ENCODE measurements around the gene KRTAP29-1.

DNA sequence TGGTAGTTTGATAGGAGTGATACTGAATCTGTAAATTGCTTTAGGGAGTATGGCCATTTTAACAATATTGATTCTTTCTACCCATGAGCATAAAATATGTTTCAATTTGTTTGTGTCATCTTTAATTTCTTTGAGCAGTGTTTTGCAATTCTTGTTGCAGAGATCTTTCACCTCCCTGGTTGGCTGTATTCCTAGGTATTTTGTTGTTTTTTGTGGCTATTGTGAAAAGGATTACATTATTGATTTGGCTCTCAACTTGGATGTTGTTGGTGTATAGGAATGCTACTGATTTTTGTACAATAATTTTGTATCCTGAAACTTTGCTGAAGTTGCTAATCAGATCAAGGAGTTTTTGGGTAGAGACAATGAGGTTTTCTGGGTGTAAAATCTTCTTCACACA, 44.2 kb downstream of the KRTAP29-1 start:
- TF ChIP-seq, protein P1, sequence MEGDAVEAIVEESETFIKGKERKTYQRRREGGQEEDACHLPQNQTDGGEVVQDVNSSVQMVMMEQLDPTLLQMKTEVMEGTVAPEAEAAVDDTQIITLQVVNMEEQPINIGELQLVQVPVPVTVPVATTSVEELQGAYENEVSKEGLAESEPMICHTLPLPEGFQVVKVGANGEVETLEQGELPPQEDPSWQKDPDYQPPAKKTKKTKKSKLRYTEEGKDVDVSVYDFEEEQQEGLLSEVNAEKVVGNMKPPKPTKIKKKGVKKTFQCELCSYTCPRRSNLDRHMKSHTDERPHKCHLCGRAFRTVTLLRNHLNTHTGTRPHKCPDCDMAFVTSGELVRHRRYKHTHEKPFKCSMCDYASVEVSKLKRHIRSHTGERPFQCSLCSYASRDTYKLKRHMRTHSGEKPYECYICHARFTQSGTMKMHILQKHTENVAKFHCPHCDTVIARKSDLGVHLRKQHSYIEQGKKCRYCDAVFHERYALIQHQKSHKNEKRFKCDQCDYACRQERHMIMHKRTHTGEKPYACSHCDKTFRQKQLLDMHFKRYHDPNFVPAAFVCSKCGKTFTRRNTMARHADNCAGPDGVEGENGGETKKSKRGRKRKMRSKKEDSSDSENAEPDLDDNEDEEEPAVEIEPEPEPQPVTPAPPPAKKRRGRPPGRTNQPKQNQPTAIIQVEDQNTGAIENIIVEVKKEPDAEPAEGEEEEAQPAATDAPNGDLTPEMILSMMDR (conservative IDR thresholded peaks at IDR 0.05) = no peak
- no peak for TF ChIP-seq EZH2 (IDR thresholded peaks at IDR 0.05; ENCODE audit: low read depth)

All from PC-9 (cell line).